ENCODE data around the gene SH3D19.

GRCh38 chr4:151152028-151152427, 173.4 kb downstream of the SH3D19 start:
- no peak for TF ChIP-seq CTCF (IDR thresholded peaks at IDR 0.05)
- no peak for TF ChIP-seq POLR2AphosphoS5 (IDR thresholded peaks at IDR 0.05)
